ENCODE measurements around the gene ASB16. TPM values are rescaled to one million over a fixed set of nuclear protein-coding genes. Genes with fewer than 3 reads are reported as not detected.

Gene ASB16
- total and polyA plus RNA-seq, 9 of the 15 experiments (the other 6 are each of a cell fraction or from before 2014, with no cell fraction given), result 0.03 to 0.07 TPM; not detected in 7

- TF ChIP-seq ARID4B (CRISPR knock-in tag; IDR thresholded peaks at IDR 0.05) (no peak), ZNF253 (CRISPR knock-in tag; conservative IDR thresholded peaks at IDR 0.05) (no peak), ESRRA (IDR thresholded peaks at IDR 0.05; ENCODE audit: borderline replicate concordance, low read depth) (no peak), FOXO4 (CRISPR knock-in tag; IDR thresholded peaks at IDR 0.05) (no peak), TBL1XR1 (IDR thresholded peaks at IDR 0.05; ENCODE audit: low read length in 2 of 2) (no peak), ZFP91 (CRISPR knock-in tag; IDR thresholded peaks at IDR 0.05) (no peak), ZNF121 (CRISPR knock-in tag; conservative IDR thresholded peaks at IDR 0.05) (no peak), NFYB (IDR thresholded peaks at IDR 0.05; ENCODE audit: extremely low read depth, insufficient read length) (no peak), PYGO2 (tag; IDR thresholded peaks at IDR 0.05) (no peak), LEF1 (IDR thresholded peaks at IDR 0.05) (peak; percentile 65), ZFP30 (CRISPR knock-in tag; IDR thresholded peaks at IDR 0.05; ENCODE audit: borderline replicate concordance) (no peak), RB1 (IDR thresholded peaks at IDR 0.05; ENCODE audit: low read depth) (no peak), HMBOX1 (IDR thresholded peaks at IDR 0.05) (no peak), FOXA3 (CRISPR knock-in tag; conservative IDR thresholded peaks at IDR 0.05 in 1 of 2, IDR thresholded peaks at IDR 0.05 in 1 of 2) (no peak), ZNF586 (CRISPR knock-in tag; conservative IDR thresholded peaks at IDR 0.05) (no peak), SNIP1 (IDR thresholded peaks at IDR 0.05; ENCODE audit: low read depth) (no peak), RBBP5 (IDR thresholded peaks at IDR 0.05; ENCODE audit: borderline replicate concordance, insufficient read depth, low read length, poor library complexity, severe bottlenecking) (no peak)
Measured at GRCh38 chr17:44132275-44132821, 38.2 kb upstream of the ASB16 start (continued).
